Right forelimb (tissue), 1 donor: ENCODE results near the gene BTBD17.
A peak's percentile ranks its signal among the peaks of the same experiment; 100 is the strongest.

Experiments
- DNase-seq: peaks from one replicate; pipeline ENCODE4 v3.0.0-alpha.2; 2018

The BTBD17 gene

GRCh38 chr17:74358697-74359096, 3.0 kb downstream of the BTBD17 start:
- no peak for DNase-seq

GRCh38 chr17:74357466-74357809, 4.2 kb downstream of the BTBD17 start:
- DNase-seq = no peak

- peak; percentile 59 for DNase-seq
Observed at GRCh38 chr17:74356646-74357465, 4.8 kb downstream of the BTBD17 start.

GRCh38 chr17:74355065-74355464, 6.6 kb downstream of the BTBD17 start:
- no peak for DNase-seq

- no peak for DNase-seq
Observed at GRCh38 chr17:74354561-74354960, 7.1 kb downstream of the BTBD17 start.

- DNase-seq = no peak
Observed at GRCh38 chr17:74354123-74354522, 7.5 kb downstream of the BTBD17 start.

- no peak for DNase-seq
Observed at GRCh38 chr17:74353446-74354060, 8.1 kb downstream of the BTBD17 start.

- no peak for DNase-seq
Observed at GRCh38 chr17:74351552-74352210, 10.0 kb downstream of the BTBD17 start.

GRCh38 chr17:74350486-74350885, 11.2 kb downstream of the BTBD17 start:
- no peak for DNase-seq

- DNase-seq = no peak
Observed at GRCh38 chr17:74349120-74349519, 12.5 kb downstream of the BTBD17 start.

- DNase-seq = no peak
Observed at GRCh38 chr17:74347646-74348045, 14.0 kb downstream of the BTBD17 start.

- DNase-seq = no peak
Observed at GRCh38 chr17:74345433-74346241, 16.0 kb downstream of the BTBD17 start.

GRCh38 chr17:74344658-74345057, 17.0 kb downstream of the BTBD17 start:
- no peak for DNase-seq

- DNase-seq = no peak
Observed at GRCh38 chr17:74343526-74344284, 18.0 kb downstream of the BTBD17 start.

- DNase-seq = no peak
Observed at GRCh38 chr17:74343121-74343520, 18.5 kb downstream of the BTBD17 start.

- no peak for DNase-seq
Observed at GRCh38 chr17:74342224-74342623, 19.4 kb downstream of the BTBD17 start.

GRCh38 chr17:74340470-74341023, 21.1 kb downstream of the BTBD17 start:
- no peak for DNase-seq

- DNase-seq = no peak
Observed at GRCh38 chr17:74339537-74340195, 22.0 kb downstream of the BTBD17 start.

- DNase-seq = no peak
Observed at GRCh38 chr17:74337834-74338500, 23.7 kb downstream of the BTBD17 start.

- DNase-seq = no peak
Observed at GRCh38 chr17:74336307-74336706, 25.4 kb downstream of the BTBD17 start.

- DNase-seq = no peak
Observed at GRCh38 chr17:74335529-74336062, 26.1 kb downstream of the BTBD17 start.
